Medulla oblongata (tissue), 1 donor: ENCODE results near the gene CNTN2.

Experiments used
- DNase-seq: peaks from one replicate; pipeline ENCODE4 v3.0.0-alpha.2; 2015; ENCODE audit errors: extremely low spot score

Gene CNTN2

GRCh38 chr1:205042911-205043806 lies at the start of gene CNTN2:
Gene CNTN2 (plus strand): TSS chr1:205043212. CDS start chr1:205053186, 9,974 bp downstream.
- peak; percentile 84 for DNase-seq

- no peak for DNase-seq
Observed at GRCh38 chr1:204994086-204994862, 48.7 kb upstream of the CNTN2 start.

- no peak for DNase-seq
Observed at GRCh38 chr1:204996981-204997380, 46.0 kb upstream of the CNTN2 start.

GRCh38 chr1:204997591-204998355 lies 45.2 kb upstream of the CNTN2 start:
- DNase-seq = no peak

GRCh38 chr1:205001162-205001561 lies 41.9 kb upstream of the CNTN2 start:
- DNase-seq = no peak

- no peak for DNase-seq
Observed at GRCh38 chr1:205002705-205003104, 40.3 kb upstream of the CNTN2 start.

GRCh38 chr1:205003358-205004131 lies 39.5 kb upstream of the CNTN2 start:
- DNase-seq = no peak

- no peak for DNase-seq
Observed at GRCh38 chr1:205004351-205004750, 38.7 kb upstream of the CNTN2 start.

- DNase-seq = no peak
Observed at GRCh38 chr1:205008896-205009295, 34.1 kb upstream of the CNTN2 start.

- no peak for DNase-seq
Observed at GRCh38 chr1:205009670-205010069, 33.3 kb upstream of the CNTN2 start.

- no peak for DNase-seq
Observed at GRCh38 chr1:205012391-205013140, 30.4 kb upstream of the CNTN2 start.

GRCh38 chr1:205013683-205014367 lies 29.2 kb upstream of the CNTN2 start:
- peak; percentile 88 for DNase-seq

GRCh38 chr1:205014783-205015182 lies 28.2 kb upstream of the CNTN2 start:
- no peak for DNase-seq

- no peak for DNase-seq
Observed at GRCh38 chr1:205015241-205015640, 27.8 kb upstream of the CNTN2 start.

- DNase-seq = no peak
Observed at GRCh38 chr1:205016075-205016474, 26.9 kb upstream of the CNTN2 start.

- no peak for DNase-seq
Observed at GRCh38 chr1:205016584-205016983, 26.4 kb upstream of the CNTN2 start.

- DNase-seq = no peak
Observed at GRCh38 chr1:205017001-205017400, 26.0 kb upstream of the CNTN2 start.

GRCh38 chr1:205017766-205018165 lies 25.2 kb upstream of the CNTN2 start:
- no peak for DNase-seq

- DNase-seq = no peak
Observed at GRCh38 chr1:205018381-205018780, 24.6 kb upstream of the CNTN2 start.

GRCh38 chr1:205020466-205020865 lies 22.5 kb upstream of the CNTN2 start:
- peak; percentile 40 for DNase-seq
